ENCODE data around the gene SLC38A10. TPM values are rescaled to one million over a fixed set of nuclear protein-coding genes. Genes with fewer than 3 reads are reported as not detected.

Gene SLC38A10
- polyA plus RNA-seq, 1 donor (not counting 4 experiments of a cell fraction or from before 2014, with no cell fraction given), result 16.8 TPM

GRCh38 chr17:81322271-81323082 is 27.4 kb upstream of the SLC38A10 start:
- no peaks in the 10 kb centered on the region for H3K9me3 ChIP-seq (ENCODE audit: control insufficient read depth, low read depth, low read length)
- H2AFZ ChIP-seq (ENCODE audit: control insufficient read depth, low read length), result no peak overlapping the region
- no peaks in the 10 kb centered on the region for H3K36me3 ChIP-seq (ENCODE audit: control insufficient read depth in 2 of 2, extremely low read depth in 1 of 2, insufficient read depth in 2 of 2, low read length in 2 of 2)
- H3K4me2 ChIP-seq (ENCODE audit: control insufficient read depth, extremely low read depth, insufficient read depth, low read depth, low read length), result no peak overlapping the region
- no peaks in the 10 kb centered on the region for H4K20me1 ChIP-seq (ENCODE audit: control insufficient read depth, extremely low read depth, insufficient read depth, low read length)
- dilution Hi-C loops (cut with MboI; ENCODE audit: extremely low pct_ligation_motif_present, low sequenced_read_pairs), result no loop called here
- no peaks in the 10 kb centered on the region for H3K27me3 ChIP-seq (ENCODE audit: control insufficient read depth, extremely low read depth, insufficient read depth, low read length)
- H3K9me1 ChIP-seq (ENCODE audit: control insufficient read depth, extremely low read depth, insufficient read depth, low read length), result no peaks in the 10 kb centered on the region
- DNase-seq (ENCODE audit: low read depth, low spot score), result no peak
- no peaks in the 10 kb centered on the region for H3K79me2 ChIP-seq (ENCODE audit: control insufficient read depth, insufficient read depth, low read length)
- no peak overlapping the region for H3K4me3 ChIP-seq (ENCODE audit: control insufficient read depth in 2 of 3, extremely low read depth in 1 of 3, insufficient read depth in 2 of 3, low read depth in 1 of 3, low read length in 3 of 3)
- H3K27ac ChIP-seq (ENCODE audit: control insufficient read depth, insufficient read depth, low read length), result no peak overlapping the region
- FAIRE-seq, result no peak
- H3K4me1 ChIP-seq (ENCODE audit: control insufficient read depth, extremely low read depth, insufficient read depth, low read length), result peaks cover 6% of the 10 kb centered on the region
- no peak overlapping the region for H3K9ac ChIP-seq (ENCODE audit: control insufficient read depth, extremely low read depth, insufficient read depth, low read length)
- TF ChIP-seq CTCF (optimal IDR thresholded peaks at IDR 0.05 in 1 of 3, IDR thresholded peaks at IDR 0.05 in 1 of 3, conservative IDR thresholded peaks at IDR 0.05 in 1 of 3; ENCODE audit: extremely low read depth in 1 of 3, insufficient read depth in 2 of 3, low read length in 3 of 3) (peak; percentile 25 to 62 (median 45)), EZH2 (IDR thresholded peaks at IDR 0.05; ENCODE audit: low read length) (no peak)

- Histone ChIP-seq H3K27ac (ENCODE audit: control insufficient read depth, insufficient read depth, low read length) (no peak overlapping the region), H3K27me3 (ENCODE audit: control insufficient read depth, extremely low read depth, insufficient read depth, low read length) (peaks cover 7% of the 10 kb centered on the region), H3K9ac (ENCODE audit: control insufficient read depth, extremely low read depth, insufficient read depth, low read length) (no peak overlapping the region), H3K9me3 (ENCODE audit: control insufficient read depth, low read depth, low read length) (no peaks in the 10 kb centered on the region), H3K9me1 (ENCODE audit: control insufficient read depth, extremely low read depth, insufficient read depth, low read length) (no peaks in the 10 kb centered on the region), H4K20me1 (ENCODE audit: control insufficient read depth, extremely low read depth, insufficient read depth, low read length) (no peaks in the 10 kb centered on the region), H3K4me1 (ENCODE audit: control insufficient read depth, extremely low read depth, insufficient read depth, low read length) (peaks cover 4% of the 10 kb centered on the region), H3K4me3 (ENCODE audit: control insufficient read depth in 2 of 3, extremely low read depth in 1 of 3, insufficient read depth in 2 of 3, low read depth in 1 of 3, low read length in 3 of 3) (no peak overlapping the region), H3K36me3 (ENCODE audit: control insufficient read depth in 2 of 2, extremely low read depth in 1 of 2, insufficient read depth in 2 of 2, low read length in 2 of 2) (no peaks in the 10 kb centered on the region), H3K4me2 (ENCODE audit: control insufficient read depth, extremely low read depth, insufficient read depth, low read depth, low read length) (no peak overlapping the region), H3K79me2 (ENCODE audit: control insufficient read depth, insufficient read depth, low read length) (no peaks in the 10 kb centered on the region), H2AFZ (ENCODE audit: control insufficient read depth, low read length) (no peak overlapping the region)
- FAIRE-seq (no peak), DNase-seq (ENCODE audit: low read depth, low spot score) (no peak)
- dilution Hi-C loops (cut with MboI; ENCODE audit: extremely low pct_ligation_motif_present, low sequenced_read_pairs), result no loop called here
- no peak for TF ChIP-seq CTCF (optimal IDR thresholded peaks at IDR 0.05 in 1 of 3, IDR thresholded peaks at IDR 0.05 in 1 of 3, conservative IDR thresholded peaks at IDR 0.05 in 1 of 3; ENCODE audit: extremely low read depth in 1 of 3, insufficient read depth in 2 of 3, low read length in 3 of 3)
- no peak for TF ChIP-seq EZH2 (IDR thresholded peaks at IDR 0.05; ENCODE audit: low read length)
Measured at GRCh38 chr17:81317961-81318605, 23.0 kb upstream of the SLC38A10 start.
